Measurements from ENCODE around the gene ZNF787.

Gene ZNF787

GRCh38 chr19:56161534-56161933 is 40.4 kb upstream of the ZNF787 start:
- no peak for DNase-seq
- Histone ChIP-seq H3K9me3 (no peaks in the 10 kb centered on the region), H3K36me3 (peaks cover 24 to 53% (median 38%) of the 10 kb centered on the region in 3 donors), H3K4me3 (no peak overlapping the region), H3K27ac (no peak overlapping the region), H3K4me1 (no peaks in the 10 kb centered on the region), H3K27me3 (no peaks in the 10 kb centered on the region)
- TF ChIP-seq CTCF (IDR thresholded peaks at IDR 0.05) = no peak
- intact Hi-C loops (cut with DNase I; ENCODE audit: low total_unique reads) = no loop called here

- H3K9me3 ChIP-seq = no peaks in the 10 kb centered on the region
- peaks cover 31 to 71% (median 55%) of the 10 kb centered on the region in 3 donors for H3K36me3 ChIP-seq
- no peak for DNase-seq
- TF ChIP-seq CTCF (IDR thresholded peaks at IDR 0.05) = no peak
- no peak overlapping the region for H3K4me3 ChIP-seq
- no peaks in the 10 kb centered on the region for H3K27me3 ChIP-seq
- H3K4me1 ChIP-seq = no peaks in the 10 kb centered on the region
- no peak overlapping the region for H3K27ac ChIP-seq
- intact Hi-C loops (cut with DNase I; ENCODE audit: low total_unique reads) = no loop called here
Observed at GRCh38 chr19:56159622-56160271, 38.7 kb upstream of the ZNF787 start.

- intact Hi-C loops (cut with DNase I; ENCODE audit: low total_unique reads) = no loop called here
- H3K4me1 ChIP-seq = no peaks in the 10 kb centered on the region
- no peak overlapping the region for H3K27ac ChIP-seq
Observed at GRCh38 chr19:56159009-56159559, 38.0 kb upstream of the ZNF787 start.

GRCh38 chr19:56158170-56158757 is 37.2 kb upstream of the ZNF787 start:
- H3K27me3 ChIP-seq = no peaks in the 10 kb centered on the region
- no peak for TF ChIP-seq CTCF (IDR thresholded peaks at IDR 0.05)
- H3K4me3 ChIP-seq = no peak overlapping the region
- intact Hi-C loops (cut with DNase I; ENCODE audit: low total_unique reads) = no loop called here
- H3K36me3 ChIP-seq = peaks cover 31 to 82% (median 60%) of the 10 kb centered on the region in 3 donors
- no peaks in the 10 kb centered on the region for H3K4me1 ChIP-seq
- no peak overlapping the region for H3K27ac ChIP-seq
- DNase-seq = no peak
- no peaks in the 10 kb centered on the region for H3K9me3 ChIP-seq

More at GRCh38 chr19:56159009-56159559, 38.0 kb upstream of the ZNF787 start:
- Histone ChIP-seq H3K36me3 (peaks cover 31 to 78% (median 59%) of the 10 kb centered on the region in 3 donors), H3K27me3 (no peaks in the 10 kb centered on the region), H3K9me3 (no peaks in the 10 kb centered on the region), H3K4me3 (no peak overlapping the region)
- TF ChIP-seq CTCF (IDR thresholded peaks at IDR 0.05) = no peak
- DNase-seq = no peak

GRCh38 chr19:56156768-56157167 is 35.7 kb upstream of the ZNF787 start:
- no peaks in the 10 kb centered on the region for H3K4me1 ChIP-seq
- no peak for DNase-seq
- intact Hi-C loops (cut with DNase I; ENCODE audit: low total_unique reads) = no loop called here
- peaks cover 31 to 81% (median 60%) of the 10 kb centered on the region in 3 donors for H3K36me3 ChIP-seq
- no peak overlapping the region for H3K27ac ChIP-seq
- no peaks in the 10 kb centered on the region for H3K27me3 ChIP-seq
- no peak for TF ChIP-seq CTCF (IDR thresholded peaks at IDR 0.05)
- H3K9me3 ChIP-seq = no peaks in the 10 kb centered on the region
- H3K4me3 ChIP-seq = no peak overlapping the region

Data from tibial artery (tissue), 4 donors.